OCI-LY7 (cell line): Measurements from ENCODE around the gene GPC2. TPM values are rescaled to one million over a fixed set of nuclear protein-coding genes. Genes with fewer than 3 reads are reported as not detected.

Source experiments
- BruUV-seq: library from RNA; stranded (reverse); fragments of 400-500 nt; replicated peaks from 2 replicates; lab custom pipeline; 2021; lab: Mats Ljungman, UMichigan
- CTCF ChIA-PET: fragments of 300-600 bp; sonication (Branson Sonifier 250); formaldehyde crosslinking; loops from one replicate; lab custom pipeline; 2022; ENCODE audit warnings: antibody characterized with exemption; ENCODE audit not compliant: unreplicated experiment; lab: Charles Lee
- POLR2A ChIA-PET: fragments of 300-600 bp; sonication (Branson Sonifier 250); formaldehyde crosslinking; loops from one replicate; lab custom pipeline; 2022; ENCODE audit warnings: antibody characterized with exemption; lab: Charles Lee
- DNase-seq: peaks from one replicate; pipeline ENCODE4 v3.0.0-alpha.2; 2015; ENCODE audit warnings: low spot score
- H2AFZ ChIP-seq: fragments of 200-600 bp; sonication (generic), shearing (Covaris generic); 2 replicates; pipeline ENCODE4 v1.6.1; 2014; ENCODE audit warnings: mild to moderate bottlenecking, antibody characterized with exemption, low read length, moderate library complexity
- H3K27ac ChIP-seq: fragments of 200-600 bp; sonication (generic); 2 replicates; pipeline ENCODE4 v1.5.1; 2014; ENCODE audit warnings: mixed run types, low read depth, mild to moderate bottlenecking, moderate library complexity, low read length, inconsistent platforms; ENCODE audit not compliant: poor library complexity, severe bottlenecking
- H3K36me3 ChIP-seq: fragments of 200-600 bp; sonication (generic); 2 replicates; pipeline ENCODE4 v1.6.1; 2014; ENCODE audit warnings: mild to moderate bottlenecking, antibody characterized with exemption, low read length, moderate library complexity, mixed read lengths; ENCODE audit not compliant: insufficient read depth
- H3K4me1 ChIP-seq: fragments of 200-600 bp; sonication (generic); 2 replicates; pipeline ENCODE4 v1.5.1; 2014; ENCODE audit warnings: mild to moderate bottlenecking, low read length; ENCODE audit not compliant: insufficient read depth, poor library complexity, severe bottlenecking
- H3K4me2 ChIP-seq: fragments of 200-600 bp; sonication (generic); 2 replicates; pipeline ENCODE4 v1.6.1; 2014; ENCODE audit warnings: mild to moderate bottlenecking, low read length
- H3K4me3 ChIP-seq: fragments of 200-600 bp; sonication (generic); 2 replicates; pipeline ENCODE4 v1.5.1; 2014; ENCODE audit warnings: mild to moderate bottlenecking, low read depth, low read length; ENCODE audit not compliant: poor library complexity, severe bottlenecking
- H3K79me2 ChIP-seq: fragments of 200-600 bp; sonication (generic); 2 replicates; pipeline ENCODE4 v1.6.1; 2016; ENCODE audit warnings: low read depth, mild to moderate bottlenecking, low read length, moderate library complexity, mixed read lengths; ENCODE audit not compliant: insufficient read depth
- H3K9me2 ChIP-seq: fragments of 200-600 bp; sonication (generic); 2 replicates; pipeline ENCODE4 v1.6.1; 2016; ENCODE audit warnings: mild to moderate bottlenecking, low read length, mixed read lengths; ENCODE audit not compliant: insufficient read depth
- H3K9me3 ChIP-seq: fragments of 200-600 bp; sonication (generic); 2 replicates; pipeline ENCODE4 v1.6.1; 2014; ENCODE audit warnings: mild to moderate bottlenecking, mixed run types, low read length, mixed read lengths
- H4K20me1 ChIP-seq: fragments of 200-600 bp; sonication (generic); 2 replicates; pipeline ENCODE4 v1.6.1; 2014; ENCODE audit warnings: mild to moderate bottlenecking, antibody characterized with exemption, low read length, moderate library complexity, mixed read lengths; ENCODE audit not compliant: insufficient read depth
- EZH2phosphoT487 ChIP-seq: fragments of 200-600 bp; sonication (generic); IDR thresholded peaks from 2 replicates; pipeline ENCODE4 v1.6.1; 2018; ENCODE audit warnings: low read depth, borderline replicate concordance, mild to moderate bottlenecking, mixed run types, antibody characterized with exemption, low read length, moderate library complexity, mixed read lengths
- intact Hi-C: fragments of 100-400 bp; cut with micrococcal nuclease; formaldehyde crosslinking; loops from one replicate; pipeline ENCODE4 v1.10.0; 2022; ENCODE audit not compliant: unreplicated experiment
- total RNA-seq, 2 experiments: library from RNA; depleted of rRNA in 1 of 2; stranded (reverse); fragments of >200 nt in 1 of 2; shearing (Covaris generic) in 1 of 2; gene quantifications; 2 replicates each; pipeline ENCODE4 v1.2.3, GENCODE V29; 2014 to 2022
- TF ChIP-seq, protein P1 (sequence below): fragments of 200-600 bp; sonication (generic); conservative IDR thresholded peaks from 2 replicates; pipeline ENCODE4 v1.5.1; 2014; ENCODE audit warnings: mild to moderate bottlenecking, antibody characterized with exemption, low read length, moderate library complexity, mixed read lengths

GPC2 gene
- total RNA-seq, 2 experiments from 2014 or later = 20.2 to 23.2 TPM

DNA sequence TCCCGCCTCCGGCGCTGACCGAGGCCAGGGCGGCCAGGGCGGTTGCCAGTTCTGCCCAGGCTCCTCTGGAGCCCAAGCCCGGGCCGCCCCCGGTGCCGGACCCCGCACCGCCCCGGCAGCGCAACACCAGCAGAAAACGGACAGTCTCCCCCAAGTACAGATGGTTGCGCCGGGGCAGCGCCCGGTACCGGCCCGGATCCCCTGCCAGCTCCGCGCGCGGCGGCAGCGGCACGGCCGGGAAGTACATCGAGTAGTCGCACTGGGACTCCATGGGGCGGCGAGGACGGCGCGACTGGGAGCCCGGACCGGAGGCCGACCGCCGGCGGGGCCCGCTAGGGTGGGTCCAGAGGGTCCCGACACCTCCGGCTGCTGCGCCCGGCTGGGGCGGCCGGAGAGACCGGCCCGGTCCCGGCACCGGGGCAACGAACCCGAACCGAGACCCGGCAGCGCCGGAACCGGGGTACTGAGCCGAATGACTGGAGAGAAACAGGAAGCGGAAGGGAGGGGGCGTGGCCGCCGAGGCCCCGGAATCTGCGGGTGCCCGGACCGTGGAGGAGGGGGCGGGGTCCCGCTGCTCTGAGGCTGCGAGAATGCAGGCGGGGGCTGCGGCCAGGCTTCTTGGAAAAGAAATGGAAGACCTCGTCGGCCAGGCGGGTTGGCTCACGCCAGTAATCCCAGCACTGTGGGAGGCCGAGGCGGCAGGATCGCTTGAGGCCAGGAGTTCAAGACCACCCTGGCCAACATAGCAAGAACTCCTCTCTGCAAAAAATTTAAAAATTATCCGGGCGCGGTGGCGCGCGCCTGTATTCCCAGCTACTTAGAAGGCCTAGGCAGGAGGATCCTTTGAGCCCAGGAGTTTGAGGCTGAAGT, 18.7 kb downstream of the GPC2 start, which contains the start of gene TRAPPC14:
TSS of gene TRAPPC14 (minus strand) at position 495 of the 870 bp plus-strand sequence. CDS start at position 271, 224 bp downstream.
- Histone ChIP-seq H3K4me3 (peak within 1 kb of the TSS; percentile 93), H4K20me1 (peaks cover 10% of the 10 kb centered on the region; the same call in 1 of the 2 replicates), H3K4me2 (peak within 1 kb of the TSS; percentile 98), H3K4me1 (peaks cover 44% of the 10 kb centered on the region), H3K27ac (peak within 1 kb of the TSS; percentile 62), H3K9me3 (no peaks in the 10 kb centered on the region), H3K79me2 (peaks cover 8% of the 10 kb centered on the region; the same call in 1 of the 2 replicates), H2AFZ (peak within 1 kb of the TSS; percentile 59; the same call in 1 of the 2 replicates), H3K9me2 (no peaks in the 10 kb centered on the region), H3K36me3 (peaks cover 42% of the 10 kb centered on the region)
- intact Hi-C loops = loop anchor here (1.0 to 5.0 kb wide), 2 partner anchors 9 to 59 kb away; partner anchors contain the start of gene PVRIG
- ChIA-PET CTCF (interaction anchor here (1.1 kb wide), 1 partner anchor 33 kb away, joined by 3 read pairs; no protein-coding TSS in a partner anchor), POLR2A (interaction anchor here (0.6 to 2.0 kb wide), 5 partner anchors 10 to 74 kb away, joined by 3 to 7 read pairs (median 5); partner anchors contain the start of gene LAMTOR4)
- no TSS peak for BruUV-seq
- peak; percentile 87 for DNase-seq
- TF ChIP-seq, protein P1, sequence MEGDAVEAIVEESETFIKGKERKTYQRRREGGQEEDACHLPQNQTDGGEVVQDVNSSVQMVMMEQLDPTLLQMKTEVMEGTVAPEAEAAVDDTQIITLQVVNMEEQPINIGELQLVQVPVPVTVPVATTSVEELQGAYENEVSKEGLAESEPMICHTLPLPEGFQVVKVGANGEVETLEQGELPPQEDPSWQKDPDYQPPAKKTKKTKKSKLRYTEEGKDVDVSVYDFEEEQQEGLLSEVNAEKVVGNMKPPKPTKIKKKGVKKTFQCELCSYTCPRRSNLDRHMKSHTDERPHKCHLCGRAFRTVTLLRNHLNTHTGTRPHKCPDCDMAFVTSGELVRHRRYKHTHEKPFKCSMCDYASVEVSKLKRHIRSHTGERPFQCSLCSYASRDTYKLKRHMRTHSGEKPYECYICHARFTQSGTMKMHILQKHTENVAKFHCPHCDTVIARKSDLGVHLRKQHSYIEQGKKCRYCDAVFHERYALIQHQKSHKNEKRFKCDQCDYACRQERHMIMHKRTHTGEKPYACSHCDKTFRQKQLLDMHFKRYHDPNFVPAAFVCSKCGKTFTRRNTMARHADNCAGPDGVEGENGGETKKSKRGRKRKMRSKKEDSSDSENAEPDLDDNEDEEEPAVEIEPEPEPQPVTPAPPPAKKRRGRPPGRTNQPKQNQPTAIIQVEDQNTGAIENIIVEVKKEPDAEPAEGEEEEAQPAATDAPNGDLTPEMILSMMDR = no peak
- TF ChIP-seq EZH2phosphoT487 = no peak

GRCh38 chr7:100157334-100158228, 19.6 kb downstream of the GPC2 start:
- Histone ChIP-seq H3K79me2 (peaks cover 17% of the 10 kb centered on the region; the same call in 1 of the 2 replicates), H3K9me2 (no peaks in the 10 kb centered on the region), H3K4me3 (peak overlapping the region; percentile 93), H3K4me1 (peaks cover 42% of the 10 kb centered on the region), H3K27ac (peak overlapping the region; percentile 62), H3K4me2 (peak overlapping the region; percentile 98), H3K9me3 (no peaks in the 10 kb centered on the region), H3K36me3 (peaks cover 50% of the 10 kb centered on the region), H4K20me1 (peaks cover 10% of the 10 kb centered on the region; the same call in 1 of the 2 replicates), H2AFZ (no peak overlapping the region)
- DNase-seq = peak; percentile 45
- BruUV-seq = no TSS peak
- CTCF ChIA-PET = interaction anchor here (1.1 kb wide), 1 partner anchor 32 kb away, joined by 3 read pairs; no protein-coding TSS in a partner anchor
- intact Hi-C loops = loop anchor here (1.0 to 5.0 kb wide), 2 partner anchors 8 to 60 kb away; partner anchors contain the start of gene PVRIG
- POLR2A ChIA-PET = interaction anchor here (0.5 to 2.0 kb wide), 5 partner anchors 9 to 1741 kb away, joined by 3 to 7 read pairs (median 3); partner anchors contain the start of gene LAMTOR4
- no peak for TF ChIP-seq EZH2phosphoT487
- TF ChIP-seq, protein P1 = peak; percentile 55
